Smooth muscle cell (in vitro differentiated cells): ENCODE data around the gene SNRNP70. TPM values are rescaled to one million over a fixed set of nuclear protein-coding genes. Genes with fewer than 3 reads are reported as not detected.

Experiments used
- DNase-seq: peaks from one replicate; lab custom pipeline; 2025; ENCODE audit not compliant: unreplicated experiment; lab: John Stamatoyannopoulos, UW
- H2AFZ ChIP-seq: fragments of 200-600 bp; sonication (generic); 2 replicates; pipeline ENCODE4 v1.6.0; 2016; ENCODE audit warnings: antibody characterized with exemption, low read depth, mild to moderate bottlenecking
- H3F3A ChIP-seq: fragments of 200-600 bp; sonication (generic); 2 replicates; pipeline ENCODE4 v1.6.0; 2017; ENCODE audit warnings: antibody characterized with exemption, low read depth
- H3K27ac ChIP-seq: fragments of 200-600 bp; sonication (generic); 2 replicates; pipeline ENCODE4 v1.5.1; 2016; ENCODE audit warnings: low read depth, mild to moderate bottlenecking
- H3K27me3 ChIP-seq: fragments of 200-600 bp; sonication (generic); 2 replicates; pipeline ENCODE4 v1.6.1; 2016; ENCODE audit warnings: low read depth, mild to moderate bottlenecking
- H3K36me3 ChIP-seq: fragments of 200-600 bp; sonication (generic); 2 replicates; pipeline ENCODE4 v1.5.1; 2016; ENCODE audit warnings: low read depth
- H3K4me1 ChIP-seq: fragments of 200-600 bp; sonication (generic); 2 replicates; pipeline ENCODE4 v1.5.1; 2016; ENCODE audit warnings: low read depth
- H3K4me2 ChIP-seq: fragments of 200-600 bp; sonication (generic); 2 replicates; pipeline ENCODE4 v1.6.0; 2016; ENCODE audit warnings: mild to moderate bottlenecking
- H3K4me3 ChIP-seq: fragments of 200-600 bp; sonication (generic); 2 replicates; pipeline ENCODE4 v1.5.1; 2016; ENCODE audit warnings: mild to moderate bottlenecking
- H3K79me2 ChIP-seq: fragments of 200-600 bp; sonication (generic); 2 replicates; pipeline ENCODE4 v1.6.0; 2016; ENCODE audit warnings: low read depth, mild to moderate bottlenecking
- H3K9ac ChIP-seq: fragments of 200-600 bp; sonication (generic); 2 replicates; pipeline ENCODE4 v1.6.0; 2016; ENCODE audit warnings: low read depth
- H3K9me3 ChIP-seq: fragments of 200-600 bp; sonication (generic); replicated peaks from 2 replicates; pipeline ENCODE4 v1.5.1; 2016; ENCODE audit warnings: low read depth
- H4K20me1 ChIP-seq: fragments of 200-600 bp; sonication (generic); 2 replicates; pipeline ENCODE4 v1.6.0; 2016; ENCODE audit warnings: low read depth
- WGBS: methylation state at CpG from one replicate; pipeline ENCODE4 v1.1.7; 2016; ENCODE audit warnings: low lambda C conversion rate; 5-methylcytosine and 5-hydroxymethylcytosine counted together
- polyA plus RNA-seq: library from polyadenylated mRNA; unstranded; fragments of >200 nt; fragmentation: Nextera tagmentation; extraction: Ambion mirVana; gene quantifications from 2 replicates; pipeline ENCODE4 v1.2.1, GENCODE V29; 2016
- total RNA-seq: library from RNA; depleted of rRNA; stranded (reverse); fragments of >200 nt; gene quantifications from 2 replicates; pipeline ENCODE4 v1.2.3, GENCODE V29; 2014
- TF ChIP-seq, protein P1 (sequence below): fragments of 200-600 bp; sonication (generic); IDR thresholded peaks from 2 replicates; pipeline ENCODE4 v1.5.1; 2017; ENCODE audit warnings: borderline replicate concordance, mild to moderate bottlenecking, antibody characterized with exemption; ENCODE audit not compliant: insufficient read depth, poor library complexity, severe bottlenecking

Gene SNRNP70
- total and polyA plus RNA-seq, 2 experiments from 2014 or later, result 200 to 206 TPM

GRCh38 chr19:49129238-49129583 is 44.0 kb downstream of the SNRNP70 start:
- Histone ChIP-seq H3K9ac (no peak overlapping the region), H3K27me3 (no peaks in the 10 kb centered on the region), H3K4me2 (peak overlapping the region; percentile 82), H3K79me2 (no peaks in the 10 kb centered on the region), H3K4me1 (no peaks in the 10 kb centered on the region), H3K36me3 (no peaks in the 10 kb centered on the region), H3K4me3 (no peak overlapping the region), H3F3A (no peaks in the 10 kb centered on the region), H3K27ac (no peak overlapping the region), H3K9me3 (no peaks in the 10 kb centered on the region), H2AFZ (no peak overlapping the region), H4K20me1 (no peaks in the 10 kb centered on the region)
- 48% methylated on average over 16 of the region's 16 CpGs for whole genome bisulfite sequencing
- TF ChIP-seq, protein P1, sequence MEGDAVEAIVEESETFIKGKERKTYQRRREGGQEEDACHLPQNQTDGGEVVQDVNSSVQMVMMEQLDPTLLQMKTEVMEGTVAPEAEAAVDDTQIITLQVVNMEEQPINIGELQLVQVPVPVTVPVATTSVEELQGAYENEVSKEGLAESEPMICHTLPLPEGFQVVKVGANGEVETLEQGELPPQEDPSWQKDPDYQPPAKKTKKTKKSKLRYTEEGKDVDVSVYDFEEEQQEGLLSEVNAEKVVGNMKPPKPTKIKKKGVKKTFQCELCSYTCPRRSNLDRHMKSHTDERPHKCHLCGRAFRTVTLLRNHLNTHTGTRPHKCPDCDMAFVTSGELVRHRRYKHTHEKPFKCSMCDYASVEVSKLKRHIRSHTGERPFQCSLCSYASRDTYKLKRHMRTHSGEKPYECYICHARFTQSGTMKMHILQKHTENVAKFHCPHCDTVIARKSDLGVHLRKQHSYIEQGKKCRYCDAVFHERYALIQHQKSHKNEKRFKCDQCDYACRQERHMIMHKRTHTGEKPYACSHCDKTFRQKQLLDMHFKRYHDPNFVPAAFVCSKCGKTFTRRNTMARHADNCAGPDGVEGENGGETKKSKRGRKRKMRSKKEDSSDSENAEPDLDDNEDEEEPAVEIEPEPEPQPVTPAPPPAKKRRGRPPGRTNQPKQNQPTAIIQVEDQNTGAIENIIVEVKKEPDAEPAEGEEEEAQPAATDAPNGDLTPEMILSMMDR, result no peak
- DNase-seq, result no peak

GRCh38 chr19:49130325-49130724 is 45.1 kb downstream of the SNRNP70 start:
- TF ChIP-seq, protein P1, result no peak
- H3K9ac ChIP-seq, result no peak overlapping the region

GRCh38 chr19:49132974-49133609 is 47.8 kb downstream of the SNRNP70 start:
- no peak overlapping the region for H3K9ac ChIP-seq
- H3K4me3 ChIP-seq, result no peak overlapping the region
- no peak overlapping the region for H2AFZ ChIP-seq
- TF ChIP-seq, protein P1, result no peak
- H3K36me3 ChIP-seq, result no peaks in the 10 kb centered on the region
- H3K79me2 ChIP-seq, result no peaks in the 10 kb centered on the region
- H4K20me1 ChIP-seq, result no peaks in the 10 kb centered on the region
- no peaks in the 10 kb centered on the region for H3K9me3 ChIP-seq
- no peaks in the 10 kb centered on the region for H3F3A ChIP-seq
- peak overlapping the region; percentile 36 for H3K4me2 ChIP-seq
- H3K27me3 ChIP-seq, result no peaks in the 10 kb centered on the region
- H3K27ac ChIP-seq, result no peak overlapping the region
- WGBS, result 55% methylated on average over 15 of the region's 49 CpGs
- H3K4me1 ChIP-seq, result no peaks in the 10 kb centered on the region
- no peak for DNase-seq

More at GRCh38 chr19:49130325-49130724, 45.1 kb downstream of the SNRNP70 start:
- no peak overlapping the region for H3K4me3 ChIP-seq
- WGBS, result 93% methylated on average over 24 of the region's 24 CpGs
- H4K20me1 ChIP-seq, result no peaks in the 10 kb centered on the region
- H3K27me3 ChIP-seq, result no peaks in the 10 kb centered on the region
- H3K4me1 ChIP-seq, result no peaks in the 10 kb centered on the region
- H2AFZ ChIP-seq, result no peak overlapping the region
- no peaks in the 10 kb centered on the region for H3K36me3 ChIP-seq
- no peak overlapping the region for H3K27ac ChIP-seq
- H3K4me2 ChIP-seq, result no peak overlapping the region
- no peak for DNase-seq
- H3F3A ChIP-seq, result no peaks in the 10 kb centered on the region
- H3K9me3 ChIP-seq, result no peaks in the 10 kb centered on the region
- no peaks in the 10 kb centered on the region for H3K79me2 ChIP-seq
